Loucy (cell line): Measurements from ENCODE around the gene CD34.
A peak's percentile ranks its signal among the peaks of the same experiment; 100 is the strongest.

Experiments used
- H2AFZ ChIP-seq: fragments of 200-600 bp; sonication (generic); 2 replicates; pipeline ENCODE4 v1.6.0; 2016; ENCODE audit warnings: antibody characterized with exemption, mild to moderate bottlenecking, low read length, moderate library complexity
- H3F3A ChIP-seq: fragments of 200-600 bp; 2 replicates; pipeline ENCODE4 v1.6.0; 2016; ENCODE audit warnings: antibody characterized with exemption, low read depth, mild to moderate bottlenecking
- H3K27me3 ChIP-seq: fragments of 200-600 bp; sonication (generic); 2 replicates; pipeline ENCODE4 v1.6.1; 2014; ENCODE audit warnings: low read length, mild to moderate bottlenecking; ENCODE audit not compliant: insufficient read depth, poor library complexity, severe bottlenecking
- H3K36me3 ChIP-seq: fragments of 200-600 bp; sonication (generic); 2 replicates; pipeline ENCODE4 v1.6.1; 2016; ENCODE audit warnings: low read length; ENCODE audit not compliant: insufficient read depth
- H3K4me1 ChIP-seq: fragments of 200-600 bp; sonication (generic); 2 replicates; pipeline ENCODE4 v1.5.1; 2014; ENCODE audit warnings: low read length, mild to moderate bottlenecking; ENCODE audit not compliant: insufficient read depth, poor library complexity, severe bottlenecking
- H3K4me2 ChIP-seq: fragments of 200-600 bp; sonication (generic); 2 replicates; pipeline ENCODE4 v1.6.0; 2014; ENCODE audit warnings: antibody characterized with exemption, low read length, low read depth, mild to moderate bottlenecking; ENCODE audit not compliant: poor library complexity, severe bottlenecking
- H3K4me3 ChIP-seq: fragments of 200-600 bp; sonication (generic); 2 replicates; pipeline ENCODE4 v1.5.1; 2014; ENCODE audit warnings: low read length, mild to moderate bottlenecking, mixed read lengths; ENCODE audit not compliant: poor library complexity, severe bottlenecking
- H3K79me2 ChIP-seq: fragments of 200-600 bp; sonication (generic); 2 replicates; pipeline ENCODE4 v1.6.1; 2014; ENCODE audit warnings: low read length; ENCODE audit not compliant: insufficient read depth
- H3K9ac ChIP-seq: fragments of 200-600 bp; sonication (generic); 2 replicates; pipeline ENCODE4 v1.6.0; 2014; ENCODE audit warnings: mild to moderate bottlenecking, low read depth, low read length, moderate library complexity; ENCODE audit not compliant: poor library complexity, severe bottlenecking
- H3K9me2 ChIP-seq: fragments of 200-600 bp; sonication (generic); replicated peaks from 2 replicates; pipeline ENCODE4 v1.6.1; 2016; ENCODE audit warnings: low read depth, low read length, mixed read lengths
- H3K9me3 ChIP-seq: fragments of 200-600 bp; sonication (generic); 2 replicates; pipeline ENCODE4 v1.6.1; 2014; ENCODE audit warnings: mild to moderate bottlenecking, antibody characterized with exemption, low read length, low read depth; ENCODE audit not compliant: insufficient read depth
- H4K20me1 ChIP-seq: fragments of 200-600 bp; sonication (generic); 2 replicates; pipeline ENCODE4 v1.6.0; 2014; ENCODE audit warnings: antibody characterized with exemption, low read length, mild to moderate bottlenecking; ENCODE audit not compliant: insufficient read depth, poor library complexity, severe bottlenecking
- EZH2phosphoT487 ChIP-seq: fragments of 200-600 bp; IDR thresholded peaks from 2 replicates; pipeline ENCODE4 v1.6.1; 2018; ENCODE audit warnings: antibody characterized with exemption, mild to moderate bottlenecking, moderate library complexity, borderline replicate concordance
- TF ChIP-seq, protein P1 (sequence below): fragments of 200-600 bp; sonication (generic); conservative IDR thresholded peaks from 2 replicates; pipeline ENCODE4 v1.5.1; 2014; ENCODE audit warnings: mild to moderate bottlenecking, antibody characterized with exemption, low read length

Gene CD34

DNA sequence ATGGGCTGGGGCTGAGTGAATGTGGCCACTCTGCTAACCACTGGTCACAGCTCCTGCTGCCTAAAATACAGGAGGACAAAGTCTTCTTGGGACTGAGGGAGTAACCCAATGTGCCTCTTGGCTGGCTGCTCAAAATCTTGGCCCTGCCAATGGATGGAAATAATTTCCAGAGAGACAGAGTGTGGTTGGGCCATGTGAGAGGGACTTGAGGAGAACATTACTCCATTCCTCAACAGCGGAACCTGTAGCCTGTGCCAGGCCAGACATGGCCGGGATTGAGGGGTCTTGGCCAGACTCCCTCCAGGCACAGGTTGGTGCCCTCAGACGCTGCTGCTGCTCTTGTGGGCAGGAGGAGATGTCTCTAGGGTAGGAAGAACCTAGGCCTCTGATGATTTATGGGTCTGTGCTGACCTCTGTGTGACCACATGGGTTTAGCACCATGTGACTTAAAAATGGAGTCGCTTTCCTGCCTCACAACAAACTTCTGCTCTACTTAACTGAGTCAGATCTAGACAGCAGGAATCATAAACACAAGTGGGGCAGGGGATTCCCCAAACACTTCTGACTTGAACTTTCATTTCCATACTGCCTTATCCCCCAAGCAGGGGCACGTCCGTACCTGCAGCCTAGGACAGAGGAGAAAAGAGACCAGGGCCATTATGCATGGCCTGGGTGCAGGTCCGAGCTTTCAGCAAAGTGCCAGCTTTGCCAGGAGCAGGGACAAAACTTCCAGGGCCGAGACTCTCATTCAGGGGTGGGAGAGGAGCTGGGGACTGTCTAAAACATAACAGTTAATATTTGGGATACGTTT, 79.2 kb downstream of the CD34 start:
- no peaks in the 10 kb centered on the region for H3K9me3 ChIP-seq
- peak overlapping the region; percentile 37 for H3K4me2 ChIP-seq

More for the DNA sequence above, 79.2 kb downstream of the CD34 start:
- H3K9me2 ChIP-seq, result no peaks in the 10 kb centered on the region
- no peak overlapping the region for H2AFZ ChIP-seq
- peaks cover 100% of the 10 kb centered on the region for H3K79me2 ChIP-seq
- H3F3A ChIP-seq, result no peaks in the 10 kb centered on the region; the same call in 1 of the 2 replicates
- peaks cover 96% of the 10 kb centered on the region for H4K20me1 ChIP-seq
- TF ChIP-seq, protein P1, sequence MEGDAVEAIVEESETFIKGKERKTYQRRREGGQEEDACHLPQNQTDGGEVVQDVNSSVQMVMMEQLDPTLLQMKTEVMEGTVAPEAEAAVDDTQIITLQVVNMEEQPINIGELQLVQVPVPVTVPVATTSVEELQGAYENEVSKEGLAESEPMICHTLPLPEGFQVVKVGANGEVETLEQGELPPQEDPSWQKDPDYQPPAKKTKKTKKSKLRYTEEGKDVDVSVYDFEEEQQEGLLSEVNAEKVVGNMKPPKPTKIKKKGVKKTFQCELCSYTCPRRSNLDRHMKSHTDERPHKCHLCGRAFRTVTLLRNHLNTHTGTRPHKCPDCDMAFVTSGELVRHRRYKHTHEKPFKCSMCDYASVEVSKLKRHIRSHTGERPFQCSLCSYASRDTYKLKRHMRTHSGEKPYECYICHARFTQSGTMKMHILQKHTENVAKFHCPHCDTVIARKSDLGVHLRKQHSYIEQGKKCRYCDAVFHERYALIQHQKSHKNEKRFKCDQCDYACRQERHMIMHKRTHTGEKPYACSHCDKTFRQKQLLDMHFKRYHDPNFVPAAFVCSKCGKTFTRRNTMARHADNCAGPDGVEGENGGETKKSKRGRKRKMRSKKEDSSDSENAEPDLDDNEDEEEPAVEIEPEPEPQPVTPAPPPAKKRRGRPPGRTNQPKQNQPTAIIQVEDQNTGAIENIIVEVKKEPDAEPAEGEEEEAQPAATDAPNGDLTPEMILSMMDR, result no peak
- no peak for TF ChIP-seq EZH2phosphoT487
- H3K27me3 ChIP-seq, result no peaks in the 10 kb centered on the region
- H3K9ac ChIP-seq, result peak overlapping the region; percentile 50
- H3K4me3 ChIP-seq, result no peak overlapping the region
- peaks cover 56% of the 10 kb centered on the region for H3K36me3 ChIP-seq
- H3K4me1 ChIP-seq, result peaks cover 61% of the 10 kb centered on the region
